Astrocyte (in vitro differentiated cells and primary cell): ENCODE data around the gene IQCM. TPM values are rescaled to one million over a fixed set of nuclear protein-coding genes. Genes with fewer than 3 reads are reported as not detected.

Source experiments
- DNase-seq: peaks from one replicate; pipeline ENCODE4 v3.0.0-alpha.2; 2010; ENCODE audit warnings: low read depth
- FAIRE-seq: peaks from 2 replicates; lab custom pipeline; 2011; peaks lifted over from hg19 to GRCh38; lab: Jason Lieb, UNC
- H2AFZ ChIP-seq: 2 replicates; pipeline ENCODE4 v1.6.0; 2012; ENCODE audit warnings: low read depth, low read length, inconsistent platforms
- H3K27ac ChIP-seq: 2 replicates; pipeline ENCODE4 v1.5.1; 2011; ENCODE audit warnings: low read depth, low read length, inconsistent platforms
- H3K27me3 ChIP-seq: 2 replicates; pipeline ENCODE4 v1.6.0; 2011; ENCODE audit warnings: low read length, inconsistent platforms; ENCODE audit not compliant: insufficient read depth
- H3K36me3 ChIP-seq: 2 replicates; pipeline ENCODE4 v1.5.1; 2011; ENCODE audit warnings: low read length, inconsistent platforms; ENCODE audit not compliant: insufficient read depth
- H3K4me1 ChIP-seq: 2 replicates; pipeline ENCODE4 v1.5.1; 2011; ENCODE audit warnings: low read length, inconsistent platforms; ENCODE audit not compliant: insufficient read depth
- H3K4me2 ChIP-seq: 2 replicates; pipeline ENCODE4 v1.6.0; 2012; ENCODE audit warnings: low read length, inconsistent platforms
- H3K4me3 ChIP-seq: 2 replicates; pipeline ENCODE4 v1.5.1; 2011; ENCODE audit warnings: low read depth, mild to moderate bottlenecking, low read length, inconsistent platforms; ENCODE audit not compliant: insufficient read depth
- H3K79me2 ChIP-seq: 2 replicates; pipeline ENCODE4 v1.6.0; 2012; ENCODE audit warnings: mild to moderate bottlenecking, low read length, inconsistent platforms; ENCODE audit not compliant: insufficient read depth
- H3K9ac ChIP-seq: 2 replicates; pipeline ENCODE4 v1.6.0; 2012; ENCODE audit warnings: mild to moderate bottlenecking, low read length, inconsistent platforms
- H3K9me3 ChIP-seq: 2 replicates; pipeline ENCODE4 v1.5.1; 2012; ENCODE audit warnings: low read depth, mild to moderate bottlenecking, low read length, inconsistent platforms; ENCODE audit not compliant: insufficient read depth
- H4K20me1 ChIP-seq: 2 replicates; pipeline ENCODE4 v1.6.0; 2012; ENCODE audit warnings: low read length, inconsistent platforms; ENCODE audit not compliant: insufficient read depth
- H3K27ac Mint-ChIP-seq: one replicate; pipeline ENCODE4 v1.8.0; 2021; ENCODE audit warnings: mild to moderate bottlenecking, mixed read lengths; ENCODE audit not compliant: unreplicated experiment
- H3K27me3 Mint-ChIP-seq: one replicate; pipeline ENCODE4 v1.8.0; 2021; ENCODE audit warnings: low read depth, mixed read lengths; ENCODE audit not compliant: unreplicated experiment
- H3K36me3 Mint-ChIP-seq: one replicate; pipeline ENCODE4 v1.8.0; 2021; ENCODE audit warnings: low read depth, mixed read lengths; ENCODE audit not compliant: unreplicated experiment
- H3K4me1 Mint-ChIP-seq: one replicate; pipeline ENCODE4 v1.8.0; 2021; ENCODE audit warnings: low read depth, mixed read lengths; ENCODE audit not compliant: unreplicated experiment
- H3K4me3 Mint-ChIP-seq: one replicate; pipeline ENCODE4 v1.8.0; 2021; ENCODE audit warnings: mild to moderate bottlenecking, moderate library complexity, mixed read lengths; ENCODE audit not compliant: unreplicated experiment
- H3K9me3 Mint-ChIP-seq: one replicate; pipeline ENCODE4 v1.8.0; 2021; ENCODE audit warnings: mild to moderate bottlenecking, mixed read lengths; ENCODE audit not compliant: unreplicated experiment
- CTCF ChIP-seq: IDR thresholded peaks from 2 replicates; pipeline ENCODE4 v1.5.1; 2011; ENCODE audit warnings: low read depth, mild to moderate bottlenecking, inconsistent platforms, low read length, moderate library complexity; ENCODE audit not compliant: insufficient read depth
- EZH2 ChIP-seq: IDR thresholded peaks from 2 replicates; pipeline ENCODE4 v1.6.1; 2012; ENCODE audit warnings: mild to moderate bottlenecking, low read length, inconsistent platforms; ENCODE audit not compliant: insufficient read depth
- total RNA-seq: library from RNA; stranded (reverse); gene quantifications from 2 replicates; pipeline ENCODE4 v1.2.1, GENCODE V29; 2021

Gene IQCM
- total RNA-seq, 1 donor from 2014 or later, result 0.11 TPM

- Histone ChIP-seq H3K27ac (no peak overlapping the region), H3K9me3 (no peaks in the 10 kb centered on the region), H3K4me2 (no peak overlapping the region), H3K36me3 (no peaks in the 10 kb centered on the region), H4K20me1 (no peaks in the 10 kb centered on the region), H2AFZ (no peak overlapping the region), H3K9ac (no peak overlapping the region), H3K4me3 (no peak overlapping the region), H3K79me2 (no peaks in the 10 kb centered on the region), H3K27me3 (no peaks in the 10 kb centered on the region), H3K4me1 (no peaks in the 10 kb centered on the region)
- Mint-ChIP-seq H3K4me3 (no peak overlapping the region), H3K27me3 (no peaks in the 10 kb centered on the region), H3K4me1 (peaks cover 8% of the 10 kb centered on the region), H3K36me3 (no peaks in the 10 kb centered on the region), H3K9me3 (no peaks in the 10 kb centered on the region), H3K27ac (no peak overlapping the region)
- TF ChIP-seq CTCF, result no peak
- TF ChIP-seq EZH2, result no peak
- FAIRE-seq (no peak), DNase-seq (no peak)
Observed at GRCh38 chr4:149702414-149703293, 113.0 kb downstream of the IQCM start.

GRCh38 chr4:149701435-149702156 is 114.0 kb downstream of the IQCM start:
- no peaks in the 10 kb centered on the region for H3K36me3 Mint-ChIP-seq
- no peak for FAIRE-seq
- H4K20me1 ChIP-seq, result no peaks in the 10 kb centered on the region

More at GRCh38 chr4:149701435-149702156, 114.0 kb downstream of the IQCM start:
- H3K79me2 ChIP-seq, result no peaks in the 10 kb centered on the region
- no peaks in the 10 kb centered on the region for H3K27me3 ChIP-seq
- no peak overlapping the region for H3K4me3 ChIP-seq
- TF ChIP-seq EZH2 (no peak), CTCF (no peak)
- no peak overlapping the region for H2AFZ ChIP-seq
- H3K36me3 ChIP-seq, result no peaks in the 10 kb centered on the region
- Mint-ChIP-seq H3K4me3 (no peak overlapping the region), H3K27me3 (no peaks in the 10 kb centered on the region), H3K27ac (no peak overlapping the region), H3K9me3 (no peaks in the 10 kb centered on the region), H3K4me1 (no peaks in the 10 kb centered on the region)
- H3K27ac ChIP-seq, result no peak overlapping the region
- H3K9ac ChIP-seq, result no peak overlapping the region
- no peak overlapping the region for H3K4me2 ChIP-seq
- no peak for DNase-seq
- no peaks in the 10 kb centered on the region for H3K9me3 ChIP-seq
- H3K4me1 ChIP-seq, result no peaks in the 10 kb centered on the region
